Measurements from ENCODE around the gene KAZALD1.
"Not testable (repeated sequence)": the region's sequence is repeated elsewhere in the genome, so short reads cannot be mapped to it uniquely, and the experiment has no call there.

Gene KAZALD1

DNA sequence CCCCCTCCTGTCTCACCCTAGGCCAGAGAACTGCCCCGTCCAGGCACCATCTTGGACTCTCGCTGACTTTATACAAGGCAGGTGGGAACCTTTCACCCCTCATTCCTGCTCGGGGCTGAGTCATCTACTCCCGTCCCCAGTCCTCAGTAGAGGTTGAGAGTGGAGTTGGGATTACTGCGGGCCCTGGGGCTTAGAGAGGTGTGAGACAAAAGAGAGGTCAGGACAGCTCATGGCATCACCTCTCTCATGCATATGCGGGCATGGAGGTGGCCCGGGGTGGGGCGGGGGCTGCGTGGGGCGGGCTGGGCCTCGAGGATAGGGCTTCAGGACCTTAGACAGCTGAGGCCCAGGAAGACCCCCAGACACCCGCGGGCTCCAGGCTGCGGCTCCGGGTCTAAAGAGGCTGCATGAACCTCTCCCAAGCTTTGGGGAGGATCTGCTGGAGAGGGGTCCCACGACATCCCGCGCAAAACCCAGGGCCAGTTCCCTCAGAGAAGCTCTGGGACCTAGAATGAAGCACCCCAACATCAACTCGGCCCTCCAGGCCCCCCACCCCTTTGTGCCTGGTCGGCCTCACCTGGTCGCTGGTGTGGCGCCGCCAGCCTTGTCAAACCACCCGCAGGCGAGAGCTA lies 31.2 kb upstream of the KAZALD1 start:
- no peak for DNase-seq (ENCODE audit: low read depth)

DNA sequence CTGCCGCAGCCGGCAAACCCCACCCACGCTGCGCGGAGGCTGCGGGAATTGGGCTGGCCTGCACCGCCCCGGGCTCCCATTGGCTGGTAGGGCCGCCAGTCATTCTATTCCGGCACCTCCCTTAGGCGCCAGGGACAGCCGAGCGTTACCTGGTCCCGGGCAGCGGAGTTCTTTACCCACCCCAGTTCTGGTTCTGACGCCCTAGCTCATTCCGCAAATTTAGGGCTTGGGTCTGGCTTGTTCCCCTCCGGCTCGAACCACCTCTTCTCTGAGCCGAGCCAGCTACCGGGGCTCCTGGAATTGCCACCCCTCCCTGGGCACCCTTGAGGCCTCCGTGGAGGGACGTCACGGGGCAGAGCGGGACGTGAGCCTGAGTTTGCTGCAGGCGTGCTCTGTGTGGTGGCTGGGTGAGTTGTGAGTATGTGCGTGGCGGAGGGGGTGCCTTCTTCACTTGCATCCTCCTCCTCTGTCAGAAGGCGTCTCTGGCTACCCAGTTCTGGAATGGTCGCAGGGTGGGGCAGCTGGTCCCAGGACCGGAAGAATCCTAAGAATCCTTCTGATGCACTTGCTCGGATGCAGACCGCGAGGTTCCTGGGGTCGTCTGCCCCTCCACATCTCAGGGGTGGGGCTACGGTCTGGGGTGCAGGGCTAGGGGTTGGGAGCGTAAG lies 30.5 kb upstream of the KAZALD1 start, which contains the start of the genes PDZD7 and SFXN3:
TSS of gene PDZD7 (minus strand) at position 2 of the 668 bp plus-strand sequence. CDS start 910 bp downstream, outside the sequence.
TSS of gene SFXN3 (plus strand) at position 107 of the 668 bp plus-strand sequence. CDS start 3,461 bp downstream, outside the sequence.
- DNase-seq (ENCODE audit: low read depth): peak; percentile 46

DNA sequence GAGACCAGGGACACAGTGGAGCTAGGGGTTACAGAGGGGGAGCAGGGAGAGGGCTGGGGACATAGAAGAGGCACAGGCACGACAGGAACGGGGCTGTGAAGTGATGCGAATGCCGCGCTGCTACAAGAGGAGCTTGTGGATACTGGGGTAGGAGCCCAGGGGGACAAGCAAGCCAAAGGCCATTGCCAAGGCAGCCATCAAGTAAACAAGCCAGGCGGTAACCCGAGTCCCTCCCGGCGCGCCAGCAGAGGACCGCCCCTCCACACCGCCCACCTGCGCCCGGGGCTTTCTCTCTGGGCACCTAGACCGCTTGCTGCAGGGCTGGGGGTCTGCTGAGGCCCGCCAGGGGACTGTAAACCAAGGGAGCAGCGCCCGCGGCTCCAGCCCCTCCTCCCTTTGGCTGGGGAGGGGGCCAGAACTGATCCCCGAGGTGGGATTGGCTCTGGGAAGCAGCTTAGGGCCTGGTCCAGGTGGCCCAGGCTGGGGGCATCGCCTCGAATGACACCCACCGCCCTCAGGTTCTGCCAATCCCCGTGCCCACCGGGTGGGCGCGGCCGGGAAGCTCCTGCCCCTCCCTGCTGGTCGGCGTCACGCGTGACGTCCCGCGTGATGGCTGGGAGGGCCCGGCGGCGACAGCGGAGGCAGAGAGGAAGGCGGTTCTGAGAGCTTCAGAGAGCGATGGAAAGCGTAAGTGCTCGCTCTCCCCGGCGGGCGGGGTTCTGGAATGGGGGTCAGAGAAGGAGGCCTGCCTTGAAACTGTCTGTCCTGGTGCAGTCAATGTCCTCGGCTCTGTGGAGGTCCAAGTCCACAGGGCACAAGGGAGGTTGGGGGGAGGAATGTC lies 29.8 kb upstream of the KAZALD1 start:
- DNase-seq (ENCODE audit: low read depth): no peak

DNA sequence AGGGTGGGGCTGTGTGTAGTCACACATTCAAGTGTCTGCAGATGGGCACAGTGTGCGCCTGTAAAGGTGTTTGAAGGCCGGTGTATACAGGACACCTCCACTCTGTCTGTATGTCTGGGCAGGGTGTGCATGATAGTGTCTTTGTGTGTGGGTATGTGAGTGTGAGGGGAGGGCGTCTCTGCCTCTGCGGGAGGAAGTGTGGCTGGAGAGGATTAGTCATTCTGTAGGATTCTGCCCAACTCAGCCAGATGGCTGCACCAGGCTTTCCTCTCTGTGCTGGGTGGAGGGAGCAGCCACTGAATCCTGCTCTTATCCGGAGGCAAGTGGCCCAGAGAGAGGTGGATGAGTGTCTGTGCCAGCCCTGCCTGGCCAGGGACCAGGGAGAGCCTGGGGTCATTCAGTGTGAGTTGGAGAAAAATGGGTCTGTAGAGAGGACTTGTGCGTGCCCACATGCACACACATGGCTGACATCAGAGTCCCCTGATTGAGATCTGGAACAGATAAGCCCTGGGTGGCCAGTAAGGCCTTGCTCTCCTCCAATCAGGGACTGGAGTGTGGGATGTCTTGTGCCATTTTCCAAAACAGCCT lies 29.1 kb upstream of the KAZALD1 start:
- peak; percentile 66 for DNase-seq (ENCODE audit: low read depth)

DNA sequence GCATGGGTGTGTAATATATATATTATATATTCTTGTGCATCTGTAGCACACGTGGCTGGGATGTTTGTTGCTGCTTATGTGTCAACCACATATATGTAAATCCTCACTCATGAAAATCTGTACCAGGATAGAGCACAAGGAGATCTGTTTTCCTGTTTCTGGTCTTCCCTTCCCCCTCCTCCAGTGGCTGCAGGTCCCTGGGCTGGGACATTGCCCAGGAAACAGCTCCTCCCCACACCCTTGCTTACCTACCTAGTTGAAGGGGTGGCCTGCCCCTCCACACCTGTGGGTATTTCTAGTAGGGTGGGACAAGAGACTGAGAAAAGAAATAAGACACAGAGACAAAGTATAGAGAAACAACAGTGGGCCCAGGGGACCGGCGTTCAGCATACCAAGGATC lies 28.5 kb upstream of the KAZALD1 start:
- DNase-seq (ENCODE audit: low read depth): no peak

DNA sequence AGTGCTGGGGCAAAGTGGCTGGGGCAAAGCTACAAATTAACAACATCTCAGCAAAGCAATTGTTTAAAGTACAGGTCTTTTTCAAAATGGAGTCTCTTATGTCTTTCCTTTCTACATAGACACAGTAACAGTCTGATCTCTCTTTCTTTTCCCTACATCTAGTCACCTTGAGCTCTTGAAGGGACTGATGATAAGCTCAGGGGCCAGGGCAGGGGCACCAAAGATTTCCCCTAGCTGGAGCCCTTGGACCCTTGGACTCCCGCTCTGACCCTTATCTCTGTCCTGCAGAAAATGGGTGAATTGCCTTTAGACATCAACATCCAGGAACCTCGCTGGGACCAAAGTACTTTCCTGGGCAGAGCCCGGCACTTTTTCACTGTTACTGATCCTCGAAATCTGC lies 27.4 kb upstream of the KAZALD1 start:
- DNase-seq (ENCODE audit: low read depth): not testable (repeated sequence)

DNA sequence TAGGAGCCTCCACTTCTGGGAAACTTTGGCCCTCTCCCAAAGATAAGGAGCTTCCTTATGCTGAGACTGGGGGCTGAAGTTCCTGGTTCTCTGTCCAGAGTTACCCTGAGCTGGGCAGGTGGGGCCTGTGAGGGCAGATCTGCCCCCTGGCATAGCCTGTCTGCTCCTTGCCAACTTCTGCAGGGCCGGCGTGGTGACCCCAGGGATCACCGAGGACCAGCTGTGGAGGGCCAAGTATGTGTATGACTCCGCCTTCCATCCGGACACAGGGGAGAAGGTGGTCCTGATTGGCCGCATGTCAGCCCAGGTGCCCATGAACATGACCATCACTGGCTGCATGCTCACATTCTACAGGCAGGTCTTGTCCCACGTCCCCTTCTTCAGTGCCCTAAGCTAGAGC lies 26.5 kb upstream of the KAZALD1 start:
- DNase-seq (ENCODE audit: low read depth): no peak

DNA sequence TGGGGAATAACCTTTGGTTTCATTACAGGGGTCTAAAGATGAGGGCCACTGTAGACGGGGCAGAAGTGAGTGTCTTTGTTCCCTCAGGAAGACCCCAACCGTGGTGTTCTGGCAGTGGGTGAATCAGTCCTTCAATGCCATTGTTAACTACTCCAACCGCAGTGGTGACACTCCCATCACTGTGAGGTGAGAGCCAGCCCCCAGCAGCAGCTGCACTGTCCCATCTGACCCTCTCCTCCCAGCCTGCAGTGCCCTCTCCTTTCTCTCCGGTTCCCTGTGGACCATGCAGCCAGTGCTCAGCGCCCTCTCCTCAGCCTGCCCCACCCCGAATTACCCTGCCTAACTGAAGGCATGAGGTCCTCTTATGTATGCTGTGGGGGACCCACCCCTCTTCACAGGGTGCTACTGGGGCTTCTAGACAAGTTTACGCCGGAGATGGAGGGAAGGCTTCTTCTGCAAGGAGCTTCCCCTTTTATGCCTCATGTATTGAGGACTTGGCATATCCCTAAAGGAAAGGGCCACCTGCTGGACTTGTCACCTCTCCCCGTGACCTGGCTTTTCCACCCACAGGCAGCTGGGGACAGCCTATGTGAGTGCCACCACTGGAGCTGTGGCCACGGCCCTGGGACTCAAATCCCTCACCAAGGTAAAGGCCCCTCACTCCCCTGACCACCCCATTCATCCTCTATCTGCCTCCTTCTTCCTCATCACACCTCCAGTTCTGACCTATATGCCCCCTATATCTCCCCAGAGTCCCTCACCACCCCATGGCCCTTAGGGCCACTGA lies 25.7 kb upstream of the KAZALD1 start:
- no peak for DNase-seq (ENCODE audit: low read depth)

DNA sequence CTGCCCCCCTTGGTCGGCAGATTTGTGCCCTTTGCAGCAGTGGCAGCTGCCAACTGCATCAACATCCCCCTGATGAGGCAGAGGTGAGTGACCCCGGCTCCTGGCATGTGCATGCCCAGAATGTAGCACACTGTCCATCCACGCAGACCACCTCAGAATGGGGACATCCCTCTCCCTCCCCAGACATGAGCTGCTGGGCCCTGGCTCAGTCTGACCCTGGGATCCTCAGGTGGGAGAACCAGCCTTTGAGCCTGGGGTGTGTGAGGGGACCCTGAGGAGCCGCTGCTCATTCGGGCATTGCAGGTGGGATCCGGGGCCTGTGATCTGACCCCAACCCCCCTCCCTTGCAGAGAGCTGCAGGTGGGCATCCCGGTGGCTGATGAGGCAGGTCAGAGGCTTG lies 25.1 kb upstream of the KAZALD1 start:
- DNase-seq (ENCODE audit: low read depth): no peak

DNA sequence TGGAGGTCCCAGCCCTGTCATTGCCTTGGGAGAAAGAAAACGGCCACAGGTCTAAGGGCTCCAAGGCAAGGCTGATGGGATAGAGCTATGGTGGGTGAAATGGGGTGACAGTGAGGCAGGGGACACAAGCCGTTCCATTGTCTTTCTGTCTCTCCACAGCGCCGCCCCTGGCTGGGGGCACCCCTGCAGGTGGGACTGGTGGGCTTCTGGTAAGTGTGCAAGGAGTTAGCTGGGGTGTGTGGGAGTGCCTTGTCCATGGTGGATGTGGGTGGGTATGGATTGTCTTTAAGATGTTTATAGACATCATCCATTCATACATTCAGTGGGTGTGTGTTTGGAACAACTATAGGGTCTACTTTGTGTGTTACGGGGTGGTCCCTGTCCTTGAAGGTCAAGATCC lies 23.3 kb upstream of the KAZALD1 start:
- no peak for DNase-seq (ENCODE audit: low read depth)

DNA sequence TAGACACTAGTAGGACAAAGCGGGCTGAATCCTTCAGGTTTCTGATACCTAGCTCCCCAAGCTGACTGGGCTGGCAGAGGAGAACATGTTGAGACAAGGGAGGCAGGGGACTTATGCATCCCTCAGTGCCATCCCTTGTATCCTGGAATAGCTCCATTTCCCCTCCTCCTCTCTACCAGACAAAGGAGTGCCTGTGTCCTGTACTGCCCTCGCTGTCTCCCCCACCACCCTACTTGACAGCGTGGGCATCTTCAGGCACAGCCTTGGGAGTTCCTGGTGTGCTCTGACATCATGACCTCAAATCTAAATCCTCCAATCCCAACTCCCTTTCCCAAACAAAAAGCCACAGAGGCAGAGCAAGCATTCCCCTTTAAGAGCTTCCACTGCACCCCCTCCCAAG lies 21.7 kb upstream of the KAZALD1 start:
- DNase-seq (ENCODE audit: low read depth): no peak

DNA sequence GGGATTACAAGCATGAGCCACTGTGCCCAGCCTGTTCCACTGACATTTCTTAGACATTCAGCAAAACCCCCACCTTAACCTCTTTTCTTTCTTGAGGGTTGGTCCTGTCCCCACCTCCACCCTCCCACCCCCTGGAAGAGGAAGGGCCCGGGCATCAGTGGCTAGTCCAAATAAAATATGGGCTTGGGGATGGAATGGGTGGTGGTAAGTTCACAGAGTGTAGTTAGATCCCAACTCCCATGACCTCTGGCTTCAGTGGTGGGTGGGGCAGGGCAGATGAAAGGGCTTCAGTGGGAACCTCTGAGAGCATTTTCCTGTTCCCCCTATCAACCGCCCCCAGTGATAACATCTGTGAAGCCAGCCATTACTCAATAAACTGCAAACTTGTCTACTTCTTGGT lies 20.9 kb upstream of the KAZALD1 start:
- no peak for DNase-seq (ENCODE audit: low read depth)

DNA sequence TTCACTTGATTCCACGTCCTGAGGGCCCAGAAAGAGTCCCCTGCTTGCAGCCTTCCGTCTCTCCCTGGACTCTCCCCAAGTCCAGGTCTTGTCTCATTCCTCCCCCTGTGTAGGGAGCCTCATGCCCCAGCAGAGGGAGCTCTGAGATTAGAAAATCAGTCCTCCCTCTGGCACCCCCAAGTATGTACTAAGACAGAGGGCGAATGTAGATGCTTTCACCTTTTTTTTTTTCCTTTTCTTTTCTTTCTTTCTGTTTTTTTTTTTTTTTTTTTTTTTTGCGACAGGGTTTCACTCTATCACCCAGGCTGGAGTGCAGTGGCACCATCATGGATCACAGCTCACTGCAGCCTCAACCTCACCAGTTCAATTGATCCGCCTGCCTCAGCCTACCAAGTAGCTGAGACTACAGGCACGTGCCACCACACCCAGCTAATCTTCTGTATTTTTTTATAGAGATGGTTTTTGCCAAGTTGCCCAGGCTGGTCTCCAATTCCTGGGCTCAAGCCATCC lies 20.5 kb upstream of the KAZALD1 start:
- peak; percentile 36 for DNase-seq (ENCODE audit: low read depth)

DNA sequence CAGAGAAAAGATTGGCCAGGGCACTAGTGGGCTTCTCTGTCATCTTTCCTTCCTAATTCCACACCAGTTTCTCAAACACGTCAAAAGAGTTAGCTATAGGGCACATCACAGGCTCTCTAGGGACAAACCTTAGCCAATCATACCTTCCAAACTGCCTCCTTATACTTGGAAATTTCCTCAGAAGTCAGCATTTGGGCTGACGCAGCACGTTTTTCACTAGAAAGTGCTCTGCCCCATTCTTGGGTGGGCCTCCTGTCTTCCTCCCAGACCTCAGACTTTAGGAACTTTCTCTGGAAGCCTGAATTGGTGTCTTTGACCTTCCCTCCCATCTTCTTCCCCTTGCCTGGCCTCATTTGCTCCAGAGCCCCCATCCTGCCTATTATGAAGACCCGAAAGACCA lies 19.7 kb upstream of the KAZALD1 start:
- DNase-seq (ENCODE audit: low read depth): no peak

DNA sequence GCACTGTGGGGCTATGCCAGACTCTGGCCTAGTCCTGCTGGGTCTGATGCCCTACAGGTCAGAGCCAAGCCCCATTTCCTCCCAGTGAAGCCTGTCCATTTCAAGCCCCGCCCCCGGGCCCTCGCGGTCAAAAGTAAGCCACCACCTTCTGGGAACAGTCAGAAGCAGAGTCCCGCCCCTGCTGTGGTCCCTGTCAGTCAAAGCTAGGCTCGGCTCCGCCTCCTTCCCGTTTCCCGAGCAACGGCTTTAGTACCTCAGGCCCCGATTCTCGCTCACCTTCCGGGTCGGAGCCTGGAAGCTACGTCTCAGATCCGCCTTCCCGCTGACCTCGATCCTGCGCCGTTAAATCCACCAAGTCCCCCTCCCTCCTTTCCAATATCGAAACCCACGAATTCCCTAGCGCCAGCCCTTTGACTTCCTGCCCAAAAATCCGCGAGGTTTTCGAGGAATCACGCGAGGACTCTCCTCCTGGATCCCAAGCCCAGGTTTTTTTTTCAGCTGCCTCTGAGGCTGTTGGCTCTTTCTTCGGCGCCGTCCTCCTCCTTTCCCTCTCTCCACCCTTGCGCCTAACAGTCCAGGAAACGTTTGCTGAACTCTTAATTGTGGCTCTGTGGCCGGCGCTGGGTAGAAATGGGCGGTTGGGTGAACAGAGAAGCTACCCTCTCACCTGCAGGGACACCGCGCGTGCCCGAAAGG lies 19.0 kb upstream of the KAZALD1 start:
- DNase-seq (ENCODE audit: low read depth): no peak

DNA sequence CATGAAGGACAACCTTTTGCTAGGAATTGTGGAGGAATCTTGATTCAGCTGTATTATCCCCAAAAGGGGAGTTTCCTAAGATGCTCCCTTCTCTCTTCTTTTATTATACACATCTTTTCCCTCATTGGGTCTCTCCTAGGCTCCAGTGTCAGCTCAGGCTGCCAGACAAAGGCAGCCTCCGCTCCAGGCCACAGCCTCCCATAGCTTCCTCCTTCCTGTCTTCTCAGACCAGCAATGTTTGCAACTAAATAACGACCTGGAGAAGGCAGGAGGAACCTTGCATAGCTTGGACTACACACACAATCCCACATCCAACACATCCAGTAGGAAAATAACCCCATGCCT lies 18.5 kb upstream of the KAZALD1 start:
- no peak for DNase-seq (ENCODE audit: low read depth)

DNA sequence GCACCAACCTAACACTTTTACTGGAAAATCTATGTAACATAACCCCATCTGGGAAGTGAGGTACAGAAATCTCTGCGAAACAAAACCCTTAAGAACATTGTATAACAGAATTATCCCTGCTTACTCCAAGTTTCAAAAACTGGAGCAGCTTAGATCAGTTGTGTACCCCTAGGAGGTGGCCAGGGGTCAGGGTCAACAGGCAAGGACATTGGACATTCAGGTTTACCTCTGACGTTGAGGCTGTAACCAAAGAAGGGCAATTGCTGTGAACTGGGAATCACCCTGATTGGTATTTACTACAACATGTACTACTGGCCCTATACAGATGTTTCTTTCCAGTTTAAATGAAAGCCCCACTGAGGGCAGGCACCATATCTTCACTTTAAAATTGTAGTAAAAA lies 17.7 kb upstream of the KAZALD1 start:
- no peak for DNase-seq (ENCODE audit: low read depth)

DNA sequence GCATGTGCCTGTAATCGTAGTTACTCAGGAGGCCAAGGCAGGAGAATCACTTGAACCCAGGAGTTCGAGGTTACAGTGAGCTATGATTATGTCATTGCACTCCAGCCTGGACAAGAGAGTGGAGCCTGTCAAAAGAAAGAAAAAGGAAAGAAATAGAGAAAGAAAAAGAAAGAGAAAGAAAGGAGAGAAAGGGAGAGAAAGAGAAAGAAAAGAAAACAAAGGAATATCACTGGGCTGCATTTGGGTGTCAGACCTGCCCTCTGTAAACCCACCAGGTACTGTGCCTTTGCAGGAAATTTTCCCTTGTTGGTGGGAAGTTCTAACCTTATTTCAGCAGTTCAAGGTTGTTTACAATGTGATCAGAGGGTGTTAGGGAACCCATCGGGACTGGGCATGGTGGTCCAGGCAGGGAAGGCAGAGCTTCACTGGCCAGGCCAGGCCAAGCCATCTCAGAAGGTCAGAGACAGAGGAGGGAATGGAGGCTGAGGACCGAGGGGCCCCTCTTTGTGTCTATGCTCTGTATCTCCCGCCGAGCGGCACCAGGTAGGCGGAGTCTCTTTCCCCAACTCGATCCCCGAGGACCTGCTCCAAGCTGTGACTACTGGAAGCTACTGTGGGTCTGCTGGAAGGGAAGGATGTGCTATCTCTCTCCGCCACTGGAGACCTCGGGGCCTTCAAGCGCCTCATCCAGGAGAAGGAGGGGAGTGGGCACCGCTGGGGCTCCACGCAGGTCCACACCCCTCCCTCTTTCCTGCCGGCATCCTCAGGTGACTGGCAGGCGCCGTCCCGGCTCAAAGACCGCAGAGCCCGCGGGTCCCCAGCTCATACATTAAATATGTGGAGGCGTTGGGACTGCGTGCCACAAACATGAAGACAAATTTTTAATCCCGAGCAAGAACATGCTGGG lies 15.2 kb upstream of the KAZALD1 start:
- no peak for DNase-seq (ENCODE audit: low read depth)

DNA sequence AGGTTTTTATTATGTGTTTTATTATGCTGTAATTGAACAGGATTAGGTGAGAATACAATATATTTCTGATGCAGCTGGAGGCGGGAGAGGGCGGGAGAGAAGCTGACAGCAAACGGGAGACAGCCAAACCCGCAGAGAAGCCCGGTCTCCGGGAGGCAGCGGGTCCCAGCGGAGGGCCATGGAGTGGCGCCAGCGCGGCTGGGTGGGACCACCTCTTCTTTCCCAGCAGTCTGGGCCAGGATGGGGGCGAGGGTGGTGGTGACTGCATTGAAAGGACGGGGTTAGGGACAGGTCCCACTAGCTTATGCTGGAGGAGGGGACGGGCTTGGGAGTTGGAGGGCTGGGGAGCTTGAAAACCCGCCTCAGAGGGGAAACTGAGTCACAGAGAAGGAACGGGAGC lies 14.5 kb upstream of the KAZALD1 start:
- DNase-seq (ENCODE audit: low read depth): no peak
